22Rv1 (cell line): ENCODE measurements around the gene FCHO2.

ENCODE experiments used
- CTCF ChIP-seq: fragments of 450-650 bp; IDR thresholded peaks from 2 replicates; pipeline ENCODE4 v1.5.1; 2017; ENCODE audit warnings: mild to moderate bottlenecking
- ZFX ChIP-seq: fragments of 450-650 bp; IDR thresholded peaks from 2 replicates; pipeline ENCODE4 v1.6.1; 2017; ENCODE audit warnings: antibody characterized with exemption, borderline replicate concordance

- no peak for TF ChIP-seq CTCF
- no peak for TF ChIP-seq ZFX
Measured at GRCh38 chr5:73117088-73117740, 161.4 kb downstream of the FCHO2 start.
